ENCODE measurements around the gene AOC2. TPM values are rescaled to one million over a fixed set of nuclear protein-coding genes. Genes with fewer than 3 reads are reported as not detected.
"Not testable (repeated sequence)": the region's sequence is repeated elsewhere in the genome, so short reads cannot be mapped to it uniquely, and the experiment has no call there.

AOC2 gene
- polyA plus RNA-seq, 2 of the 4 experiments (the other 2 are of a cell fraction), result 1.7 to 2.7 TPM

- Histone ChIP-seq H3K4me1 (no peaks in the 10 kb centered on the region), H3K4me3 (no peak within 1 kb of the TSS), H3K27ac (no peak within 1 kb of the TSS), H3K9me3 (no peaks in the 10 kb centered on the region), H3K4me2 (no peak within 1 kb of the TSS)
- POLR2A ChIA-PET, result interaction anchor here (0.6 kb wide), 1 partner anchor 928 kb away, joined by 3 read pairs; the partner anchor contains the start of gene DUSP3
- TF ChIP-seq RCOR1 (IDR thresholded peaks at IDR 0.05; ENCODE audit: low read depth, low read length), result no peak
- TF ChIP-seq TP53 (CRISPR knock-in tag; IDR thresholded peaks at IDR 0.05), result no peak
- no peak for TF ChIP-seq HEYL (CRISPR knock-in tag; IDR thresholded peaks at IDR 0.05)
- no peak for TF ChIP-seq USF2 (IDR thresholded peaks at IDR 0.05)
- TF ChIP-seq HES2 (IDR thresholded peaks at IDR 0.05), result no peak
- TF ChIP-seq FOSB (CRISPR knock-in tag; IDR thresholded peaks at IDR 0.05), result no peak
- TF ChIP-seq, protein P1, sequence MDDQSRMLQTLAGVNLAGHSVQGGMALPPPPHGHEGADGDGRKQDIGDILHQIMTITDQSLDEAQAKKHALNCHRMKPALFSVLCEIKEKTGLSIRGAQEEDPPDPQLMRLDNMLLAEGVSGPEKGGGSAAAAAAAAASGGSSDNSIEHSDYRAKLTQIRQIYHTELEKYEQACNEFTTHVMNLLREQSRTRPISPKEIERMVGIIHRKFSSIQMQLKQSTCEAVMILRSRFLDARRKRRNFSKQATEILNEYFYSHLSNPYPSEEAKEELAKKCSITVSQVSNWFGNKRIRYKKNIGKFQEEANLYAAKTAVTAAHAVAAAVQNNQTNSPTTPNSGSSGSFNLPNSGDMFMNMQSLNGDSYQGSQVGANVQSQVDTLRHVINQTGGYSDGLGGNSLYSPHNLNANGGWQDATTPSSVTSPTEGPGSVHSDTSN (IDR thresholded peaks at IDR 0.05), result no peak
- no peak for TF ChIP-seq RFX5 (IDR thresholded peaks at IDR 0.05)
- no peak for TF ChIP-seq POLR2AphosphoS2 (conservative IDR thresholded peaks at IDR 0.05; ENCODE audit: low read length)
- no peak for TF ChIP-seq NR3C1 (IDR thresholded peaks at IDR 0.05)
- TF ChIP-seq JUN (IDR thresholded peaks at IDR 0.05), result no peak
- no peak for TF ChIP-seq HOXB13 (CRISPR knock-in tag; IDR thresholded peaks at IDR 0.05; ENCODE audit: low read depth)
- no peak for TF ChIP-seq FOXS1 (CRISPR knock-in tag; IDR thresholded peaks at IDR 0.05)
- no peak for TF ChIP-seq RAD21 (conservative IDR thresholded peaks at IDR 0.05 in 1 of 2, IDR thresholded peaks at IDR 0.05 in 1 of 2)
- no peak for TF ChIP-seq NFE2L2 (conservative IDR thresholded peaks at IDR 0.05; ENCODE audit: low read length)
- TF ChIP-seq ESRRA (IDR thresholded peaks at IDR 0.05; ENCODE audit: borderline replicate concordance, low read length), result no peak
- no peak for TF ChIP-seq SMC3 (IDR thresholded peaks at IDR 0.05)
- no peak for TF ChIP-seq ZFP36 (IDR thresholded peaks at IDR 0.05; ENCODE audit: borderline replicate concordance, partially characterized antibody)
- TF ChIP-seq CHD4 (IDR thresholded peaks at IDR 0.05; ENCODE audit: borderline replicate concordance), result no peak
- TF ChIP-seq NPAS2 (CRISPR knock-in tag; IDR thresholded peaks at IDR 0.05; ENCODE audit: borderline replicate concordance), result no peak
- FAIRE-seq (no peak), ATAC-seq (no peak), DNase-seq (ENCODE audit: low read depth in 1 of 2, low spot score in 1 of 2) (no peak)
- CTCF ChIA-PET, result interaction anchor here (2.3 to 20.4 kb wide), 3 partner anchors 12 to 88 kb away, joined by 7 to 372 read pairs (median 303); no protein-coding TSS in a partner anchor
- WGBS (ENCODE audit: missing lambda C conversion rate), result 60% methylated on average over 6 of the region's 9 CpGs
Observed at GRCh38 chr17:42850954-42851353, 6.6 kb downstream of the AOC2 start, which contains the start of gene AOC3. Gene AOC3 (plus strand): TSS chr17:42851199. CDS start chr17:42851344, 145 bp downstream.

DNA sequence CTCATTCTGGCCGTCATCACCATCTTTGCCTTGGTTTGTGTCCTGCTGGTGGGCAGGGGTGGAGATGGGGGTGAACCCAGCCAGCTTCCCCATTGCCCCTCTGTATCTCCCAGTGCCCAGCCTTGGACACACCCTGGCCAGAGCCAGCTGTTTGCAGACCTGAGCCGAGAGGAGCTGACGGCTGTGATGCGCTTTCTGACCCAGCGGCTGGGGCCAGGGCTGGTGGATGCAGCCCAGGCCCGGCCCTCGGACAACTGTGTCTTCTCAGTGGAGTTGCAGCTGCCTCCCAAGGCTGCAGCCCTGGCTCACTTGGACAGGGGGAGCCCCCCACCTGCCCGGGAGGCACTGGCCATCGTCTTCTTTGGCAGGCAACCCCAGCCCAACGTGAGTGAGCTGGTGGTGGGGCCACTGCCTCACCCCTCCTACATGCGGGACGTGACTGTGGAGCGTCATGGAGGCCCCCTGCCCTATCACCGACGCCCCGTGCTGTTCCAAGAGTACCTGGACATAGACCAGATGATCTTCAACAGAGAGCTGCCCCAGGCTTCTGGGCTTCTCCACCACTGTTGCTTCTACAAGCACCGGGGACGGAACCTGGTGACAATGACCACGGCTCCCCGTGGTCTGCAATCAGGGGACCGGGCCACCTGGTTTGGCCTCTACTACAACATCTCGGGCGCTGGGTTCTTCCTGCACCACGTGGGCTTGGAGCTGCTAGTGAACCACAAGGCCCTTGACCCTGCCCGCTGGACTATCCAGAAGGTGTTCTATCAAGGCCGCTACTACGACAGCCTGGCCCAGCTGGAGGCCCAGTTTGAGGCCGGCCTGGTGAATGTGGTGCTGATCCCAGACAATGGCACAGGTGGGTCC lies 7.2 kb downstream of the AOC2 start:
- H3K9me3 ChIP-seq; POLR2A ChIA-PET; H3K4me2 ChIP-seq; ATAC-seq; FAIRE-seq; DNase-seq (ENCODE audit: low read depth in 1 of 2, low spot score in 1 of 2); H3K4me3 ChIP-seq; H3K27ac ChIP-seq; H3K4me1 ChIP-seq: not testable (repeated sequence)
- CTCF ChIA-PET, result interaction anchor here (1.4 to 20.4 kb wide), 4 partner anchors 8 to 132 kb away, joined by 3 to 372 read pairs (median 181); partner anchors contain the start of gene AOC2
- WGBS (ENCODE audit: missing lambda C conversion rate), result 92% methylated on average over 14 of the region's 28 CpGs

DNA sequence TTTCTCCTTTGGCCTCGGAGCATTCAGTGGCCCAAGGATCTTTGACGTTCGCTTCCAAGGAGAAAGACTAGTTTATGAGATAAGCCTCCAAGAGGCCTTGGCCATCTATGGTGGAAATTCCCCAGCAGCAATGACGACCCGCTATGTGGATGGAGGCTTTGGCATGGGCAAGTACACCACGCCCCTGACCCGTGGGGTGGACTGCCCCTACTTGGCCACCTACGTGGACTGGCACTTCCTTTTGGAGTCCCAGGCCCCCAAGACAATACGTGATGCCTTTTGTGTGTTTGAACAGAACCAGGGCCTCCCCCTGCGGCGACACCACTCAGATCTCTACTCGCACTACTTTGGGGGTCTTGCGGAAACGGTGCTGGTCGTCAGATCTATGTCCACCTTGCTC lies 8.0 kb downstream of the AOC2 start:
- ChIA-PET POLR2A (no interaction called here), CTCF (interaction anchor here (1.2 to 20.4 kb wide), 6 partner anchors 8 to 133 kb away, joined by 3 to 372 read pairs (median 12); partner anchors contain the start of gene AOC2)
- Histone ChIP-seq H3K27ac (no peak overlapping the region), H3K9me3 (no peaks in the 10 kb centered on the region), H3K4me2 (no peak overlapping the region), H3K4me1 (no peaks in the 10 kb centered on the region), H3K4me3 (no peak overlapping the region)
- ATAC-seq (no peak), FAIRE-seq (no peak), DNase-seq (ENCODE audit: low read depth in 1 of 2, low spot score in 1 of 2) (no peak)
- 87% methylated on average over 15 of the region's 15 CpGs for WGBS (ENCODE audit: missing lambda C conversion rate)
- no peak for TF ChIP-seq ZFP36 (IDR thresholded peaks at IDR 0.05; ENCODE audit: borderline replicate concordance, partially characterized antibody)
- TF ChIP-seq JUNB (IDR thresholded peaks at IDR 0.05), result no peak
- no peak for TF ChIP-seq POLR2AphosphoS2 (conservative IDR thresholded peaks at IDR 0.05; ENCODE audit: low read length)
- no peak for TF ChIP-seq ESRRA (IDR thresholded peaks at IDR 0.05; ENCODE audit: borderline replicate concordance, low read length)
- TF ChIP-seq, protein P1 (IDR thresholded peaks at IDR 0.05), result no peak
- TF ChIP-seq POLR2A (IDR thresholded peaks at IDR 0.05; ENCODE audit: low read length), result no peak
- TF ChIP-seq TP53 (CRISPR knock-in tag; IDR thresholded peaks at IDR 0.05), result no peak
- no peak for TF ChIP-seq MAFK (IDR thresholded peaks at IDR 0.05; ENCODE audit: partially characterized antibody)
- TF ChIP-seq NR3C1 (IDR thresholded peaks at IDR 0.05), result no peak
- no peak for TF ChIP-seq EHMT2 (IDR thresholded peaks at IDR 0.05; ENCODE audit: low read depth)
- no peak for TF ChIP-seq RCOR1 (IDR thresholded peaks at IDR 0.05; ENCODE audit: low read depth, low read length)
- TF ChIP-seq, protein P2, sequence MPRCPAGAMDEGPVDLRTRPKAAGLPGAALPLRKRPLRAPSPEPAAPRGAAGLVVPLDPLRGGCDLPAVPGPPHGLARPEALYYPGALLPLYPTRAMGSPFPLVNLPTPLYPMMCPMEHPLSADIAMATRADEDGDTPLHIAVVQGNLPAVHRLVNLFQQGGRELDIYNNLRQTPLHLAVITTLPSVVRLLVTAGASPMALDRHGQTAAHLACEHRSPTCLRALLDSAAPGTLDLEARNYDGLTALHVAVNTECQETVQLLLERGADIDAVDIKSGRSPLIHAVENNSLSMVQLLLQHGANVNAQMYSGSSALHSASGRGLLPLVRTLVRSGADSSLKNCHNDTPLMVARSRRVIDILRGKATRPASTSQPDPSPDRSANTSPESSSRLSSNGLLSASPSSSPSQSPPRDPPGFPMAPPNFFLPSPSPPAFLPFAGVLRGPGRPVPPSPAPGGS (IDR thresholded peaks at IDR 0.05), result no peak
